GM19025 (cell line): ENCODE results near the gene SORT1.

Source experiments
- ATAC-seq: cut with Tn5 transposase; IDR thresholded peaks from one replicate; pipeline ENCODE4 v1.9.1; 2021; ENCODE audit warnings: mild to moderate bottlenecking, low read depth, moderate library complexity; ENCODE audit not compliant: unreplicated experiment

Gene SORT1

DNA sequence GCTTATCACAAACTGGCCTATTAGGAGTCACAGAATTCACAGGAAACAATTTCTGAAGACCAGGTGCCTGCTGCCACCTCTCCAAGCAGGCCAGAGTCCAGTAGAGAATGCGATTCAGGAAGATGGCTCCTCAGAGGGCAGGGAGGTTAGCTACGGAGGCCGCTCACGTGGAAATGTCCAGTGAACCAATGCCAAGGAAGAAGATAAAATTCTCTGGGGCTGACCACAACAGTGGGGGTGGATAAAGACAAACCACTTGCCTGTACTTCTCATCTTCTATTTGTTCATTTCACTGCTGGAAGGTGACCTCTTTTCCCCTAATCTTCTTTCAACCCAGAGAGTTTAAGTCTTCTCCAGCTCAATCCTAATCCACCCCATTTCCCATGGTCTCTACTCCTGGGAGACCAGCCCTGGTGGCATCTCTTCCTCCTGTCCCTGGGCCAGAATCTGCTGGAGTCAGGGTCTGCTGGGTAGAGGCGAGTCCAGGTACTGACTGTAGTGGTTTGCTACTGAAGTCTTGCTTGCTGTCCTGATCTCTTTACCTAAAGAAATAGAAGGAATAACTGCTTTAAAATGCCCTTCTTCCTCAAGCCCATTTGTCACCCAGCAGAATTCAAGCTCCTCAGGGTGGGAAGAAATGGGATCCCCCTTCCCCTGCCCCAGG is 118.0 kb downstream of the SORT1 start:
- ATAC-seq = no peak

DNA sequence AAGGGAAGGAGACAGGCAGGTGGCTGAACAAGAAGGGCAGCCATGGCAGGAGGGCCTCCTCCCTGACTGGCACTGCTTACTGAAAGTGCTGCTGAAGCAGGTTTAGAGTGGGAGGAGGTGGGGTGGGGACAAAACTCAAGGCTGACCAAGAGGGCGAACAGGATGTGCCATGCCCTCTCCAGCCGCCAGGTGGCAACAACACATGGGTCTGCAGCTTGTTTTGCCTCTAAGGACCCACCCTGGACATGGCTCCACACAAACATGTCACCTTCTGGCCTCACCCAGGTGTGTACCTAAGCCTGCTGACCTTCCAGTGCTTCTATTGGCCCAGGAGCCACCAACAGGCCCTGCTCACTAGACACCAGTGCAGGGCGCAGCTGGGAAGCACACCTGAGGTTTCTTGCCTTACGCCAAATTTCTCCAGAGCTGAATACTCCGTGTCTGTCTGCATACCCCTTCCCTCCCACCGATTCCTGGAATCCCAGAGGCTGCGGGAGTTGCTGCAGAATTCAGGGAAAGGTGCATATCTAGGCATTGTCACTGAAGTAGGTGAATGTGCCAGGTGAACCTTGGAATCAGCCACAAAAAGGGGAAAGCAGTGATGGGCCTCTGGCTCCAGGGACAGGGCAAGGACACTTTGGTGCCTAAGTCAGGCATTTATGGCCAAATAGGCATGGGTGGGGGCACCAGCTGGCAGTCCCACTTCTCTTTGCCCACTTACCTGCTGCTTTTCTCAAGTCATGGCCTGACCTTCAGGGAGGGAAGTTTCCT is 120.1 kb downstream of the SORT1 start:
- ATAC-seq = peak; percentile 78

DNA sequence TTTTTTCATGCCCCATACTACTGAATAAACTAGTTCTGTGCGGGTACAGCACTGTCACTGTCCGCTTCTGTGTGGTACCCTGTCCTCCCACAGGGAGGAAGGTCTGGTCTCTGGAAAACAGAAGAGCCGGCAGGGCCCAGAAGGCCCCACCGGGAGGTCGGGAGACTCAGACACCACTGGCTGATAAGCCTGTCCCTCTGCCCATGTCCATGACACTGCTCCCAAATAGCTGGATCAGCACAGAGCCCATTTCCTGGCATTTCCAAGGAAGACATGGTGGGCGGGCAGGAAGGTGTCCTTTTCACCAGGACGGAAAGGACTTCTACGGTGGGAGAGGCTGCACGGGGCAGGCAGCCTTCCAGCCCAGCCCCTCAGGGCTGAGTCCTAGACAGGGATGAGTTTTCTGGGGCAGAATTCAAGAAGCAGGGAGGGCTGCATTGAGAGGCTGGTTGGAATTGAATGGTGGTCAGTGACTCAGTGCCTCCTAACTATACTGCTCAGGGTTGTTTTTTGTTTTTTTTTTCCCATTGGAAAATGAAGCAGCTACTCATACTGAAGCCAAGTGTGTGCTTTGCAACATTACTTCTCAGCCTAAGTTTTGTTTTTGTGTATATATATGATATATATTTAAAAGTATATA is 121.9 kb downstream of the SORT1 start:
- no peak for ATAC-seq

DNA sequence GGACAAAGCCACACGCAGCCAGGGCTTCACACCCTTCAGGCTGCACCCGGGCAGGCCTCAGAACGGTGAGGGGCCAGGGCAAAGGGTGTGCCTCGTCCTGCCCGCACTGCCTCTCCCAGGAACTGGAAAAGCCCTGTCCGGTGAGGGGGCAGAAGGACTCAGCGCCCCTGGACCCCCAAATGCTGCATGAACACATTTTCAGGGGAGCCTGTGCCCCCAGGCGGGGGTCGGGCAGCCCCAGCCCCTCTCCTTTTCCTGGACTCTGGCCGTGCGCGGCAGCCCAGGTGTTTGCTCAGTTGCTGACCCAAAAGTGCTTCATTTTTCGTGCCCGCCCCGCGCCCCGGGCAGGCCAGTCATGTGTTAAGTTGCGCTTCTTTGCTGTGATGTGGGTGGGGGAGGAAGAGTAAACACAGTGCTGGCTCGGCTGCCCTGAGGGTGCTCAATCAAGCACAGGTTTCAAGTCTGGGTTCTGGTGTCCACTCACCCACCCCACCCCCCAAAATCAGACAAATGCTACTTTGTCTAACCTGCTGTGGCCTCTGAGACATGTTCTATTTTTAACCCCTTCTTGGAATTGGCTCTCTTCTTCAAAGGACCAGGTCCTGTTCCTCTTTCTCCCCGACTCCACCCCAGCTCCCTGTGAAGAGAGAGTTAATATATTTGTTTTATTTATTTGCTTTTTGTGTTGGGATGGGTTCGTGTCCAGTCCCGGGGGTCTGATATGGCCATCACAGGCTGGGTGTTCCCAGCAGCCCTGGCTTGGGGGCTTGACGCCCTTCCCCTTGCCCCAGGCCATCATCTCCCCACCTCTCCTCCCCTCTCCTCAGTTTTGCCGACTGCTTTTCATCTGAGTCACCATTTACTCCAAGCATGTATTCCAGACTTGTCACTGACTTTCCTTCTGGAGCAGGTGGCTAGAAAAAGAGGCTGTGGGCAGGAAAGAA is 122.9 kb downstream of the SORT1 start:
- no peak for ATAC-seq

DNA sequence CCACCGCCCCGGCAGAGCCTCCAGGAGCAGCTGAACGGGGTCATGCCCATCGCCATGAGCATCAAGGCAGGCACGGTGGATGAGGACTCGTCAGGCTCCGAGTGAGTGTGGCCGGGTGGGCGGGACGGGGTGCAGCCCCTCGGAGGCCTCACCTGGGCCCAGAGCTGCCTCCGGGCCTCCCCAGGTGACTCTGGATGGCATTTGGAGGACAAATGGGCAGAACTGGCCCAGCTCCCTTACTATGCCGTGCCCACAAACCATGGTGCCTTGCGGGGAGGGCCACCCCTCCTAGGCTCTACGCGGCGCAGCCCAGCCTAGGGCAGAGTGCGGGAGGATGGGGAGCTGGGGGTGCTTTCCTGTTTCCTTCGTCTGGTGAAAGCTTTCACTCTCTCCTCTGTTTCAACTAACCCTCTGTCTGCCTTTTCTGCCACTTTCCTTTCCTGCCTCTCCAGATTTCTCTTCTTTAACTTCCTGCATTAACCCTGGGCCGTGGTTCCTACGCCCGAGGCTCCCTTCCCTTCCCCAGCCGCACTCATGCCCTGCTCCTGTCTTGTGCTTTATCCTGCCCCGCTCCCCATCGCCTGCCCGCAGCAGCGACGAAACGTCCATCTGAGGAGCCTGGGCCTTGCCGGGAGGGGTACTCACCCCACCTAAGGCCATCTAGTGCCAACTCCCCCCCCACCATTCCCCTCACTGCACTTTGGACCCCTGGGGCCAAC is 124.0 kb downstream of the SORT1 start:
- ATAC-seq = no peak

DNA sequence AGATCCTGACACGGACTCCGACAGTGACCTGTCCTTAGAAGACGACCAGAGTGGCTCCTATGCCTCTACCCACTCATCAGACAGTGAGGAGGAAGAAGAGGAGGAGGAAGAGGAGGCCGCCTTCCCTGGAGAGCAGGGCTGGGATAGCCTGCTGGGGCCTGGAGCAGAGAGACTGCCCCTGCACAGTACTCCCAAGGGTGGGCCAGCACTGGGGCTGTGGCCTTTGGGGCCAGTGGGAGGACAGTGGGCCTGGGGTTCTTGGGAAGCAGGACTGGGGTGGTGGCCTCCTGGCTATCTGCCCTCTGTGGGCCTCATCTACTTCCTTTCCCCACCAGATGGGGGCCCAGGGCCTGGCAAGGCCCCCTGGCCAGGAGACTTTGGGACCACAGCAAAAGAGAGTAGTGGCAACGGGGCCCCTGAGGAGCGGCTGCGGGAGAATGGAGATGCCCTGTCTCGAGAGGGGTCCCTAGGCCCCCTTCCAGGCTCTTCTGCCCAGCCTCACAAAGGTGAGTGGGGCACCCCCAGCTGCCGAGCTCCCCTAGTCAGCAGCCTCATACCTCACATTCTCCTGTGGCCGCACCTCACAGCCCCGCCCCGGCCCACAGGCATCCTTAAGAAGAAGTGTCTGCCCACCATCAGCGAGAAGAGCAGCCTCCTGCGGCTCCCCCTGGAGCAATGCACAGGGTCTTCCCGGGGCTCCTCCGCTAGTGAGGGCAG is 124.7 kb downstream of the SORT1 start:
- no peak for ATAC-seq

DNA sequence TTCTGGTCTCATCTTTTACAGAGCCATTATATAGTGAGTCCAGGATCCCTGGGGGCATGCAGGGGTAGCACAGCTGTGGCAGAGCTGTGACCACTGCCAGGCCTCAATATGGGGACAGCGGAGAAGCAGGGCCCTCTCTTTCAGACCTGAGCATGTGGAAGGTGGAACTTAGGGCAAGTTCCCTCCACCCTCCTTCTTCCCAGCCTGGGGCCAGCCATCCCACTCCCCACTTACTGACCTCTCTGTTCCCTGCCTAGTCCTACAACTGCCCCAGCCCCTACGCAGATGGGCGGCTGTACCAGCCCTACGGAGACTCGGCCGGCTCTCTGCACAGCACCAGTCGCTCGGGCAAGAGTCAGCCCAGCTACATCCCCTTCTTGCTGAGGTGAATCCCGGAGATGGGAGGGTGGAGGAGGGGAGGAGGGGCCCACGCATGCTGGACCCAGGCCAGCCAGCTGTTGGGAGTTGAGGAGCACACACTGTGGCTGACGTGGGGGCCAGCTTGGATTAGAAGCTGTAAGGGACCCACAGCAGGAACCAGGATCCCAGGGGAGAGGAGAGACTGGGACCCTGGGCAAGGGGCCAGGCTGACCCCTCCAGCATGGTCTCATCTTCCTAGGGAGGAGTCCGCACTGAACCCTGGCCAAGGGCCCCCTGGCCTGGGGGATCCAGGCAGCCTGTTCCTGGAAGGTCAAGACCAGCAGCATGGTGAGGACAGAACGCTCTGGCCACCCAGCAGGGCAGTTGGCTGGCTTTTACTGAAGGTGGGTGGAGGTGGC is 125.5 kb downstream of the SORT1 start:
- ATAC-seq = no peak

DNA sequence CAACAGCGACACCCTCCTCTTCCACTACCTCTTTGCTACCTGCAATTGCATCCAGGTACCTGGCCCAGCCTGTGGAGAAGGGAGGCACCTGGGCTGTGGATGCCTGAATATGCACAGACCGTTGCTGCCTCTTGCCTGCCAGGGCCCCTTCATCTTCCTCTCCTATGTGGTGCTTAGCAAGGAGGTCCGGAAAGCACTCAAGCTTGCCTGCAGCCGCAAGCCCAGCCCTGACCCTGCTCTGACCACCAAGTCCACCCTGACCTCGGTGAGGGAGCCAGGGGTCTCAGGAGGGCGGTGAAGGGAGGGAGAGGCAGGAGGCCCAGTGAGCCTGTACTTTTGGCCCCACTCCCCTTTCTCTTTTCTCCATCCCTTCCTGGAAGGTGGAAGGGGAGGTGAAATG is 126.3 kb downstream of the SORT1 start:
- no peak for ATAC-seq

DNA sequence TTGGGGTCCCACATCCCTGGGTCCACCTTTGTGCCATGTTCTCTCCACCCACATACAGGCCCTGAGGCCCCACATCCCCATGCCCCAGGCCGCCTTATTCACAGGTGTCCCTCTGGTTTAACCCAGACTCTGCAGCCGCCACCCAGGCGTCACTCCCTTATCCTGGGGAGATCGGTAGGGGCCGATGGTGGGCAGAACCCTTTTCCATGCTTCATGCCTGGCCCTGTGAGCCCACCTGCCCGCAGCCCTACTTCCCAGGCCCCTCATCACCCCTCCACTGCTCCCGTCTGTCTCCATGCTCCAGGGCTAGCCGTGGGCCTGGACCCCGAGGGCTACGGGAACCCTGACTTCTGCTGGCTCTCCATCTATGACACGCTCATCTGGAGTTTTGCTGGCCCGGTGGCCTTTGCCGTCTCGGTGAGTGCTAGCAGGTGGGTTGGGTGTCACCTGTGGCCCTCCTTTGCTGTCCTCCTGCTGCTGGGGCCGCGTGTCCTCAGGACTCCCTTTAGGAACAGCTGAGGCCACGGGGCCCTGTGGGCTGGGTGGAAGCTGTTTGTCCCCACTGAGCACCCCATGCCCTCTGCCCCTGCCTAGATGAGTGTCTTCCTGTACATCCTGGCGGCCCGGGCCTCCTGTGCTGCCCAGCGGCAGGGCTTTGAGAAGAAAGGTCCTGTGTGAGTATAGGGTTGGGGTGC is 126.9 kb downstream of the SORT1 start:
- ATAC-seq = no peak

DNA sequence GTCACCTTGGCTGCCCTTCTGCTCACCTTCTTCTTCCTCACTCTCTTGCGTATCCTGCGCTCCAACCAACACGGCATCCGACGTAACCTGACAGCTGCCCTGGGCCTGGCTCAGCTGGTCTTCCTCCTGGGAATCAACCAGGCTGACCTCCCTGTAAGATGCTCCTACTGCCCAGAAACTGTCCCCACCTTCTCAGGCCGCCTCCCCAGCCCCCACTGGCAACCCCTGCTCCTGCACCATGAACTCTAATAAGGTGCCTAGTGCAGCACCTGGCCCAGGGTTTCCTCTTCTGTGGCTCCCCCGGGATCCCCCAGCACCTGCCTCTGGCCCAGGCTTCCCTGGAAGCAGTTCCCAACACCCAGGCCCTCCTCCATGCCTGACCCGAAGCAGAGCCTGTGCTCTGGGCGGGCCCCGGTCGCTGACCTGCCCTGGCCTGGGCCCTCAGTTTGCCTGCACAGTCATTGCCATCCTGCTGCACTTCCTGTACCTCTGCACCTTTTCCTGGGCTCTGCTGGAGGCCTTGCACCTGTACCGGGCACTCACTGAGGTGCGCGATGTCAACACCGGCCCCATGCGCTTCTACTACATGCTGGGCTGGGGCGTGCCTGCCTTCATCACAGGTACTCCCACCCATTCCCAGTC is 127.6 kb downstream of the SORT1 start:
- no peak for ATAC-seq

DNA sequence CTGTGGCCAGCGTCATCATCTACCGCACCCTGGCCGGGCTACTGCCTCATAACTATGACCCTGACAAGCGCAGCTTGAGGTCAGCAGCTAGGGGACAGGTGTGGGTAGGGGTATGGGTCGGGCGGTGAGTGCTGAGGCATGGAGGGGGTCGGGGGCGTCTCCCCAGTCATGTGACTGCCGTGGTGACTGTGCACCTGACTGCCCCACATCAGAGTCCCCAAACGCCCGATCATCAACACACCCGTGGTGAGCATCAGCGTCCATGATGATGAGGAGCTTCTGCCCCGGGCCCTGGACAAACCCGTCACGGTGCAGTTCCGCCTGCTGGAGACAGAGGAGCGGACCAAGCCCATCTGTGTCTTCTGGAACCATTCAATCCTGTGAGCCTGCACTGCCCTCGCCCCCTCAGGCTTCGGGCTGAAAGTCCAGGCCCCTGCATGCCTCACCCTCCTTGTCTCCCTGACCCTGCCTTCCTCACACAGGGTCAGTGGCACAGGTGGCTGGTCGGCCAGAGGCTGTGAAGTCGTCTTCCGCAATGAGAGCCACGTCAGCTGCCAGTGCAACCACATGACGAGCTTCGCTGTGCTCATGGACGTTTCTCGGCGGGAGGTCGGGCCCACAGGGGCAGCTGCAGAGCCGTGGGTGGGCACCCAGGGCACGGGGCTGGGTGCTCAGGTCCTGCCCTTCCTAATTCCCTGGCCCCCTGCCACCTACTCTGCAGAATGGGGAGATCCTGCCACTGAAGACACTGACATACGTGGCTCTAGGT is 128.3 kb downstream of the SORT1 start:
- ATAC-seq = no peak

DNA sequence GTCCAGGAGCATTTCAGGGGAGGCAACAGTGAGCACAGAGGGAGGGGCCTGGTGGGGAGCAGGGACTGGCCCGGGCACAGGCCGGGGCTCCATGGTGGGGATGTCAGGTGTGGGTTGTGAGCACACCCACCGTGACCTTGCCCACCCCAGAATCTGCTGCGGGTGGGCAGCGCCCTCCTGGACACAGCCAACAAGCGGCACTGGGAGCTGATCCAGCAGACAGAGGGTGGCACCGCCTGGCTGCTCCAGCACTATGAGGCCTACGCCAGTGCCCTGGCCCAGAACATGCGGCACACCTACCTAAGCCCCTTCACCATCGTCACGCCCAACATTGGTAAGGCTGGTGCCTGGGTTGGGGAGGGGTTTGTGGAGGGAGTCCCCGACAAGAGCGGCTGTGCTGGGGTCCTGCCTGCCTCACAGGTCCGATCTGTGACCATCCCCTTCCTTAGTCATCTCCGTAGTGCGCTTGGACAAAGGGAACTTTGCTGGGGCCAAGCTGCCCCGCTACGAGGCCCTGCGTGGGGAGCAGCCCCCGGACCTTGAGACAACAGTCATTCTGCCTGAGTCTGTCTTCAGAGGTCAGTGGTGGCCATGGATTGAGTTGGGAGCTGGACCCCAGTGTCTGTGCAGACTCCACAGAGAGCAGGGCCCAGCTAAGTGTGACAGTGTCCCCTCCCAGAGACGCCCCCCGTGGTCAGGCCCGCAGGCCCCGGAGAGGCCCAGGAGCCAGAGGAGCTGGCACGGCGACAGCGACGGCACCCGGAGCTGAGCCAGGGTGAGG is 129.1 kb downstream of the SORT1 start:
- ATAC-seq = no peak

DNA sequence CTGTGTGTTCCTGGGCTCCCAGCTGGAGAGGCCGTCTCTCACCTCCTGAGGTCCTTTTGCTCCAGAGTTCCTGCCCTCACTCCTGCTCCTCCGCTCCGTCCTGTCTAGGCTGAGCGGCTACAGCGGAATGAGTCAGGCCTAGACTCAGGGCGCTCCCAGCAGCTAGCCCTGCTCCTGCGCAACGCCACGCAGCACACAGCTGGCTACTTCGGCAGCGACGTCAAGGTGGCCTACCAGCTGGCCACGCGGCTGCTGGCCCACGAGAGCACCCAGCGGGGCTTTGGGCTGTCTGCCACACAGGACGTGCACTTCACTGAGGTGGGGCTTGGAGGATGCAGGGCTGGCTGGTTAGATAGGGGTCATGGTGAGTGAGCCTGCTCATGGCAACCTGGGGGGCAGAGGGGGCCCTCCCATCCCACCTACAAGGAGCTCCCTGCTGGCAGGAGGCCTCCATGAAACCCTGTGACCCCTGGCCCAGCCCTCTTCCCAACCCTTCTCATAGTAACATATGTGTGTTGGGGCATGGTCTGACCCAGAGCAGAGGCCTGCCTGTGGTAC is 129.9 kb downstream of the SORT1 start:
- no peak for ATAC-seq

DNA sequence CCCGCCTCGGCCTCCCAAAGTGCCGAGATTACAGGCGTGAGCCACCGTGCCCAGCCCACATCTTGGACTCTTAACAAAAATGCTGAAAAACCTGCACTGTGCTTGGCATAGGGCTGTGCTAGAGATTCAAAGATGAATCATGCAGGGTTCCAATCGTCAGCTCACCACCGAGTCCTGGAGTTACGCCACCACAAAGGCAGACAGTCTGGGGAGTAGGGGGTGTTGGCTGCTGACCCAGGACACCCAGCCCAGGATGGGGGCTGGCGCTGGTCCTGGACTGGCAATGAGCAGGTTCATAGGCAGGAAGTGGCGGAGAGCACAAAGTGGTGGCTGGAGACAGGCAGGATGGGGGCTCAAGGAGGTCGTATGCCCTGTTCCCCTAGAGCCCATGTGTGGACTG is 130.8 kb downstream of the SORT1 start:
- no peak for ATAC-seq

DNA sequence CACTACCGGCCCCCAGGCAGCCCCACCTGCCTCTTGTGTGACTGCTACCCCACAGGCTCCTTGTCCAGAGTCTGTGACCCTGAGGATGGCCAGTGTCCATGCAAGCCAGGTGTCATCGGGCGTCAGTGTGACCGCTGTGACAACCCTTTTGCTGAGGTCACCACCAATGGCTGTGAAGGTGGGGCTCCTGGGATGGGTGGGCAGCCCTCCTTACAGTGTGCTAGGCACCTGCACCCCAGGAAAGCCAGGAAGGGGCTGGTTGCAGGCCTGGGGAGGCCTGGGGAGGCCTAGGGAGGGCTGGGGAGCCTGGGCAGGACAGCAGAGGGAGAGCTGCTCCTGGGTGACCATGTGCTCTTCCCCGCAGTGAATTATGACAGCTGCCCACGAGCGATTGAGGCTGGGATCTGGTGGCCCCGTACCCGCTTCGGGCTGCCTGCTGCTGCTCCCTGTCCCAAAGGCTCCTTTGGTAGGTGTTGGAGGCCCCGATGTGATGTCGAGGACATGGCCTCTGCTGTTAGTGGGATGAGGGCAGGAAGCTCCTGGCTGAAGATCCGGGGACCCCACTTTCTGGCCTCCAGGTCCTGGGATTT is 131.9 kb downstream of the SORT1 start:
- no peak for ATAC-seq
